ENCODE data around the gene PMEPA1. TPM values are rescaled to one million over a fixed set of nuclear protein-coding genes. Genes with fewer than 3 reads are reported as not detected.
A peak's percentile ranks its signal among the peaks of the same experiment; 100 is the strongest.

Gene PMEPA1
- total RNA-seq, 1 experiment from 2014 or later: 28.8 TPM

- no peak for DNase-seq (ENCODE audit: low read depth)
Observed at GRCh38 chr20:57661746-57662455, 47.9 kb downstream of the PMEPA1 start.

GRCh38 chr20:57660922-57661745, 48.7 kb downstream of the PMEPA1 start:
- no peak for DNase-seq (ENCODE audit: low read depth)

- no peak for DNase-seq (ENCODE audit: low read depth)
Observed at GRCh38 chr20:57660181-57660921, 49.5 kb downstream of the PMEPA1 start.

- no peak for DNase-seq (ENCODE audit: low read depth)
Observed at GRCh38 chr20:57659517-57660180, 50.2 kb downstream of the PMEPA1 start.

- DNase-seq (ENCODE audit: low read depth): no peak
Observed at GRCh38 chr20:57658833-57659516, 50.8 kb downstream of the PMEPA1 start.

- DNase-seq (ENCODE audit: low read depth): no peak
Observed at GRCh38 chr20:57658447-57658832, 51.4 kb downstream of the PMEPA1 start.

- no peak for DNase-seq (ENCODE audit: low read depth)
Observed at GRCh38 chr20:57657535-57658446, 52.0 kb downstream of the PMEPA1 start.

GRCh38 chr20:57656821-57657534, 52.8 kb downstream of the PMEPA1 start:
- DNase-seq (ENCODE audit: low read depth): no peak

GRCh38 chr20:57656252-57656820, 53.5 kb downstream of the PMEPA1 start:
- no peak for DNase-seq (ENCODE audit: low read depth)

GRCh38 chr20:57655809-57656155, 54.0 kb downstream of the PMEPA1 start:
- DNase-seq (ENCODE audit: low read depth): no peak

GRCh38 chr20:57654998-57655808, 54.6 kb downstream of the PMEPA1 start:
- DNase-seq (ENCODE audit: low read depth): no peak

- peak; percentile 67 for DNase-seq (ENCODE audit: low read depth)
Observed at GRCh38 chr20:57654363-57654997, 55.3 kb downstream of the PMEPA1 start.

GRCh38 chr20:57653910-57654309, 55.9 kb downstream of the PMEPA1 start:
- no peak for DNase-seq (ENCODE audit: low read depth)

- DNase-seq (ENCODE audit: low read depth): no peak
Observed at GRCh38 chr20:57653546-57653900, 56.3 kb downstream of the PMEPA1 start.

- DNase-seq (ENCODE audit: low read depth): no peak
Observed at GRCh38 chr20:57652606-57653545, 56.9 kb downstream of the PMEPA1 start.

GRCh38 chr20:57651881-57652605, 57.8 kb downstream of the PMEPA1 start:
- no peak for DNase-seq (ENCODE audit: low read depth)
